SH-SY5Y (cell line): ENCODE measurements around the gene TERC.

Experiments used
- GATA2 ChIP-seq: IDR thresholded peaks from 2 replicates; pipeline ENCODE4 v1.6.1; 2011; ENCODE audit warnings: mild to moderate bottlenecking, low read depth, low read length
- GATA3 ChIP-seq: IDR thresholded peaks from 2 replicates; pipeline ENCODE4 v1.6.1; 2011; ENCODE audit warnings: low read depth, mild to moderate bottlenecking, low read length, moderate library complexity

The TERC gene

DNA sequence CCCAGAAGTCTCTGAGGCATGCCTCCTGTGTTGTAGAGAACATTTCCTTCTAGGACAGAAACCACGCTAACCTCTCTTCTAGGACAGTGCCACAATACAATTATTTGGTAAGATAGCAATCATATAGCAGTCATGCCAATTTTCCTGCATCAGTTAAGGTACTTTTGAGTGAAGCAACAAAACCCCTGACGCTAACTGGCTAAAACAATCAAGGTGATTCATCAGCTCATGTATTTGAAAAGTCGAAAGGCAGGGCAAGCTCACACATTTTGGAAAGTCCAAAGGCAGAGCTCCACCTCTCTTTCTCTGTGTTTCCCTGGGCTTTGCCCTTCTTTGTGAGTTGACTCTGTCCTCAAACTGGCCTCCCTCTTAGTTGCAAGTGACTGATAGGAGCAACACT is 10.1 kb downstream of the TERC start:
- TF ChIP-seq GATA3 (no peak), GATA2 (no peak)

DNA sequence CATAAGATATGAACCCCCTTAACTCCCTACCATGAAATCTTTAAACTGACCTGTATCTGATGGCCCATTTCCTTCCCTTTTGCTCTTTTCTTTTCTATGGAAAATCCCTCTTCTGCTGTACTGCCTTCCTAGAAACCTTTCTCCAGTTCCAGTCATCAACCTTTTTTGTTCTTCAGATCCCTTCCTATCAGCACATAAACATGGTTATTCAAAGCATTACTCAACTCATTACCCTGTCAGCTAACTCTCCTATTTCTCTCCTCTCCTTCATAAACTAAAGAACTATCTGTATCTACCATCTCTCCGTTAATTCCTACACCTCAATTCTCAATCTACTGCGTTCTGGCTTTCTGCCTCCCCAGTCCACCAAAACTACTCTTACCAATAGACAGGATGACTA is 13.0 kb downstream of the TERC start:
- TF ChIP-seq GATA2 (no peak), GATA3 (no peak)

DNA sequence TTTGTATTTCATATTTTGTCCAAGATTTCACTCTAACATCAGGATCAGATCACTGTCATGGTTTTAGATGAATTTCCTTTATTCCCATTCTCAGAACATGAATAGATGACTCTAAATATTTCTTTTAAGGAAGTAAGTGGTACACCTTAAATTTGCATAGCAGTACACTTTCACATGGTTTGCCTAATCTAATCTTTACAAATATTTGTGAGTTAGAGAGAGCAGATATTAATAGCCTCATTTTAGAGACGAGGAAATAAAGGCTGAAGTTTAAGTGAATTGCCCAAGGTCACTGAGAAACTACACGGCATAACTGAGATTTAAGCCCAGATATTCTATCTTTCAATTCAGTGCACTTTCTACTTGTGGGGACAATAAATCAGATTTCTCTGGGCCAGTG is 14.2 kb downstream of the TERC start:
- TF ChIP-seq GATA3, result no peak
- TF ChIP-seq GATA2, result no peak

DNA sequence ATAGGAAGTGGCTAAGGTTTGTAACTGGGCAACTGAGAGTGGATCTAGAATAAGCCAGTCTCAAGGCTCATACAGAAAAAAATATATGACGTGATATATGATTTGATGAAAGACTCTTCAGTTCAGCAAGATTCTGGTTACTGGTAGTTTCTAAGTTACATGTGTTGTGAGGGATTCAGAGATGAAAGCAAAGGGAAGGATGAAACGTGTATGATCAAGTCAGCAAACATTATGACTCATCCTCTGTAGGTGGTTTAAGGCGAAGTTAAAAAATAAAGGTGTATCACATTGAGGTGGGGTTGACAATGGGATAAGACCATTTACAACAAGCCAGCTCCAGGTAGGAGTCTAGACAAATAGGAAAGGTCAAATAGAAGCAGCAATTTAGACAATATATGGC is 16.2 kb downstream of the TERC start:
- TF ChIP-seq GATA2 (no peak), GATA3 (no peak)

DNA sequence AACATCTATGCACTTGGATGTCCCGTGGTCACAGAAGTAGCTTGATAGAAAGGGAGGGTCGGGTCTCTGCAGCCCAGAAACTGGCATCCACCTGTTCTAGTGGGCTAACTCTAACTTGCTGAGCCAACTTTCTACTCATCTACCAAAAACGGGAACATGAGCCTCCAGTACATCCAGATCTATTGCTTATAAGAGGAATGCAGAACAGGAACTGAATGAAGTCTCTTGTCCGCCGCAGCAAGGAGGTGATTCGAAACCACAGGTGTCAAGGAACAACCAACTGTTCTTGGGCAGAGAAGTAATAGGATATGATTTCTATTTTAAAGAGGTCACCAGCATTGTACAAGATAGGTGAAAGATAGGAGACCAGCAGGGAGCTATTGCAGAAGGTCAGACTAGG is 17.9 kb downstream of the TERC start:
- no peak for TF ChIP-seq GATA3
- no peak for TF ChIP-seq GATA2

DNA sequence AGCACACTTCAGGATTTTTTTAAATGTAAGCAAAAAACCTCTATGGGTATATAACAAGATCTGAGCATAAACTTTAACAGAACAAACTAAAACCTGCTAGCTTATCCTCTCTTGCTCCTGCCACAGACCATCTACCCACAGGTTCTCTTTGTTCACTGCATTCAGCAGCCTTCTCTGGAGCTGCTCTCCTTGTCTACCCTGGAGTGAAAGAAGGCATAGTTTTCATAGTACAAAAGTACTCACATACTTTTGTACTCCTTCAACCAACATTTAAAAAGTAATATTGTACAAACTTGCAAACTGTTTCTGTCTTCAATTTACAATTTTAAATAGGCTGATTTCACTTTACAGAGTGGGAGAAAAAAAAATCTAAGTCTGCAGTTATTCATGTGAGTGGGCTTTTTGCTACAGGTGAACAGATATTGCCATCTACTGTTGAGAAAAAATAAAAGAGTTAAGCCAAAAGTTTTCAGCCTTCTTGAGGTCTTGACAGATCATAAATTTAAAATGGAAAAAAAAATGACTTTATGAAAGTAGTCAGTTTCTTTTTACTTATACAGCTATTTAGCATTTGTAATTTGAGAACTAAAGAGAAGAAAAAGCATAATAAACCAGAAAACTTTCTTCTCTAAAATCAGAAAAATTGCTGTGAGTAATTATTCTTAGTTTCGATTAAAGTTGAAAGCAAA is 20.4 kb downstream of the TERC start:
- TF ChIP-seq GATA2 (no peak), GATA3 (no peak)

DNA sequence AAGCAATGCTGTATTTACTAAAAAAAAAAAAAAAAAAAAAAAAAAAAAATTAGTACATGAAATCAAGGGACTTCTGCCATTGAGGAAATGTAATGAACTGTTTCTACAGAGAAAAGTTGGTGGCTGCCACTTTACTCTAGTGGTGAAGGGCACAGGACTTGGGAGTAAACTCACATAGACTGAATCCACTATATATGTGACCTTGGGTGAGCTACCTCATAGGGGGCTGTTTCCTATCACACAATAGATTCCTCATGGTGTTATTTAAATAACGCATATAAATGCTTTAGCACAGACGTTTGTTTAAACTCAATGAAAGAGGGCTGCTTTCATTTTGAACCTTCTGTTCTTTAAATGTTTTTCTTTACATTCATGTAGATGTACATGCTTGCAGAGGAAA is 25.8 kb downstream of the TERC start:
- TF ChIP-seq GATA2 (no peak), GATA3 (no peak)

DNA sequence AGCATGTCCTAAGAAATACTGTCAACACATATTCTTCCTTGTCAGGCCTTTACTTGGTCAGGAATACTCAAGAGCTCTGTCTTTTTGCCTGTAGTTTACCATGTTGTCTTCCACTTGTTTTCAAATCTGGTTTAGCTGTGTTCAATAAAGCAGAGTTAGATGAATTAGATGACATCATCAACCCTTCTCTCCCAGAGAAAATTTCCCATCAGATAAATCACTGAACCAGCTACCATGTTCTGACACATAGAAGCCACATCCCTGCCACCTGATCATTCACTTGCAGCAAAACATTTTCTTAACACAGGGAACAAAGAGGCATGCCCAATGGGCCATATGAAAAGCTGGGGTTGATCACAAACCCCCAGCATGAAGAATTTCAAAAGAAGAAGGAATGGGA is 42.1 kb downstream of the TERC start:
- TF ChIP-seq GATA3 (no peak), GATA2 (no peak)
